ENCODE results near the gene PDIA5. TPM values are rescaled to one million over a fixed set of nuclear protein-coding genes. Genes with fewer than 3 reads are reported as not detected.

The PDIA5 gene
- total RNA-seq (2022; extraction: Qiagen RNA extraction; ENCODE audit: low read depth), result 25.3 to 29.1 TPM (median 26.6 TPM) in 5 replicates

GRCh38 chr3:123066896-123067688 lies at the start of gene PDIA5:
Gene PDIA5 (plus strand): TSS chr3:123067025. CDS start chr3:123067165, 140 bp downstream.

GRCh38 chr3:123027292-123028232 lies 39.3 kb upstream of the PDIA5 start, which contains the start of gene SEMA5B:
Gene SEMA5B (minus strand): TSS chr3:123027763. CDS start chr3:122961263, 66,500 bp downstream.

GRCh38 chr3:123201557-123202427 lies 135.0 kb downstream of the PDIA5 start, which contains the start of gene SEC22A:
Gene SEC22A (plus strand): TSS chr3:123201943. CDS start chr3:123209218, 7,275 bp downstream.

Other genes with a start within 250 kb of the PDIA5 start
- 0.06 to 0.41 TPM (median 0.19 TPM) in 5 replicates for gene SEMA5B, start 39.3 kb upstream of the PDIA5 start, total RNA-seq (2022; extraction: Qiagen RNA extraction; ENCODE audit: low read depth)
- gene SEC22A, start 134.9 kb downstream of the PDIA5 start, total RNA-seq (2022; extraction: Qiagen RNA extraction; ENCODE audit: low read depth), result 18.1 to 21.9 TPM (median 20.5 TPM) in 5 replicates